Astrocyte (in vitro differentiated cells and primary cell): ENCODE data around the gene DNTT.

Source experiments
- EZH2 ChIP-seq: IDR thresholded peaks from 2 replicates; pipeline ENCODE4 v1.6.1; 2012; ENCODE audit warnings: mild to moderate bottlenecking, low read length, inconsistent platforms; ENCODE audit not compliant: insufficient read depth
- TF ChIP-seq, protein P1 (sequence below): IDR thresholded peaks from 2 replicates; pipeline ENCODE4 v1.5.1; 2011; ENCODE audit warnings: low read depth, mild to moderate bottlenecking, inconsistent platforms, low read length, moderate library complexity; ENCODE audit not compliant: insufficient read depth

DNA sequence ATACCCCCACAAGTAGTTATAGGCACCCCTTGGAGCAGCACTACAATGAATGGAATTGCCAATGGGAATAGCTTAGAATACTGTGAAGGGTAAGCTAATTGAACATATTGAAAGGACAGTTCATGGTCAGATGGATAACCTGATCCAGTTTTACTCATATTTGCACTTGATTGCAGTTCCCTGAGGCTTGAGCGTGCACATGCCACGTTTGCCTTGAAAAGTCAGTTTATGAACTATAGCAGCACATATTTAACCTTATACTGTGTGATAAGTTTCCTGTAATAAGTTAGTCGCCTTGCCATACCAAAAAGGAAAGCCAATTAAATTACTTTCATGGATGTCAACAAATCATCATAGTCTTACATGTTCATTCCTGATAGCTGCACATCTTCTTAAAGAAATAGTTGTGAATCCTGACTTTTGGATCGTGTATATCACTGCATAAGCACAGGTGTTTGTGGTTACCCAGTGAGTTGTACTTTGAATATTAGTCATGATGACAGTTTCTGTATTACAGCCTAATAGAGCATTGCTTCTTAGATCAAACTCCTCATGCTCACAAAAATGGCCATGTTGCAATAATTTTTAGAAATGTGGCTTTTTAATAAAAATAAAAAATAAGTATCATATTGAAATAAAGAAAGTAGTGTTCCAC, 21.6 kb downstream of the DNTT start:
- TF ChIP-seq, protein P1, sequence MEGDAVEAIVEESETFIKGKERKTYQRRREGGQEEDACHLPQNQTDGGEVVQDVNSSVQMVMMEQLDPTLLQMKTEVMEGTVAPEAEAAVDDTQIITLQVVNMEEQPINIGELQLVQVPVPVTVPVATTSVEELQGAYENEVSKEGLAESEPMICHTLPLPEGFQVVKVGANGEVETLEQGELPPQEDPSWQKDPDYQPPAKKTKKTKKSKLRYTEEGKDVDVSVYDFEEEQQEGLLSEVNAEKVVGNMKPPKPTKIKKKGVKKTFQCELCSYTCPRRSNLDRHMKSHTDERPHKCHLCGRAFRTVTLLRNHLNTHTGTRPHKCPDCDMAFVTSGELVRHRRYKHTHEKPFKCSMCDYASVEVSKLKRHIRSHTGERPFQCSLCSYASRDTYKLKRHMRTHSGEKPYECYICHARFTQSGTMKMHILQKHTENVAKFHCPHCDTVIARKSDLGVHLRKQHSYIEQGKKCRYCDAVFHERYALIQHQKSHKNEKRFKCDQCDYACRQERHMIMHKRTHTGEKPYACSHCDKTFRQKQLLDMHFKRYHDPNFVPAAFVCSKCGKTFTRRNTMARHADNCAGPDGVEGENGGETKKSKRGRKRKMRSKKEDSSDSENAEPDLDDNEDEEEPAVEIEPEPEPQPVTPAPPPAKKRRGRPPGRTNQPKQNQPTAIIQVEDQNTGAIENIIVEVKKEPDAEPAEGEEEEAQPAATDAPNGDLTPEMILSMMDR: no peak
- TF ChIP-seq EZH2: no peak
